H9 (cell line): ENCODE data around the gene SP8. TPM values are rescaled to one million over a fixed set of nuclear protein-coding genes. Genes with fewer than 3 reads are reported as not detected.
A peak's percentile ranks its signal among the peaks of the same experiment; 100 is the strongest.

ENCODE experiments used
- DNase-seq: peaks from one replicate; pipeline ENCODE4 v3.0.0-alpha.2; 2017
- H2AFZ ChIP-seq: one replicate; pipeline ENCODE4 v1.6.1; 2013; ENCODE audit warnings: mild to moderate bottlenecking, low read length, control low read depth, moderate library complexity
- H2AK5ac ChIP-seq: 2 replicates; pipeline ENCODE4 v1.6.1; 2013; ENCODE audit warnings: low read length, control low read depth, mixed read lengths; ENCODE audit not compliant: insufficient read length
- H2BK120ac ChIP-seq: one replicate; pipeline ENCODE4 v1.6.1; 2013; ENCODE audit warnings: low read depth, mild to moderate bottlenecking, low read length, control low read depth, inconsistent platforms; ENCODE audit not compliant: poor library complexity, severe bottlenecking
- H2BK12ac ChIP-seq: 2 replicates; pipeline ENCODE4 v1.6.1; 2013; ENCODE audit warnings: low read length, control low read depth, mixed read lengths, low read depth; ENCODE audit not compliant: insufficient read length
- H2BK15ac ChIP-seq: 2 replicates; pipeline ENCODE4 v1.6.1; 2013; ENCODE audit warnings: low read depth, low read length, control low read depth
- H2BK20ac ChIP-seq: one replicate; pipeline ENCODE4 v1.6.1; 2013; ENCODE audit warnings: low read depth, mild to moderate bottlenecking, low read length, control low read depth, inconsistent platforms; ENCODE audit not compliant: poor library complexity, severe bottlenecking
- H2BK5ac ChIP-seq: 2 replicates; pipeline ENCODE4 v1.6.1; 2013; ENCODE audit warnings: low read length, control low read depth, mixed read lengths; ENCODE audit not compliant: insufficient read length
- H3K14ac ChIP-seq: 2 replicates; pipeline ENCODE4 v1.6.1; 2013; ENCODE audit warnings: low read length, control low read depth; ENCODE audit not compliant: insufficient read depth
- H3K18ac ChIP-seq: 2 replicates; pipeline ENCODE4 v1.6.1; 2013; ENCODE audit warnings: low read depth, mild to moderate bottlenecking, mixed read lengths, low read length, control low read depth; ENCODE audit not compliant: insufficient read length
- H3K23ac ChIP-seq: 2 replicates; pipeline ENCODE4 v1.6.1; 2013; ENCODE audit warnings: low read length, control low read depth, mixed read lengths, low read depth; ENCODE audit not compliant: insufficient read length
- H3K23me2 ChIP-seq: 2 replicates; pipeline ENCODE4 v1.6.1; 2013; ENCODE audit warnings: low read depth, mild to moderate bottlenecking, mixed read lengths, low read length, control low read depth; ENCODE audit not compliant: insufficient read length, poor library complexity, severe bottlenecking
- H3K27ac ChIP-seq: 2 replicates; pipeline ENCODE4 v1.5.1; 2013; ENCODE audit warnings: low read length, control low read depth, mixed read lengths, low read depth; ENCODE audit not compliant: insufficient read length
- H3K27me3 ChIP-seq: 2 replicates; pipeline ENCODE4 v1.6.1; 2013; ENCODE audit warnings: low read length, control low read depth, inconsistent platforms; ENCODE audit not compliant: insufficient read depth
- H3K4ac ChIP-seq: 2 replicates; pipeline ENCODE4 v1.6.1; 2013; ENCODE audit warnings: low read depth, mild to moderate bottlenecking, control low read depth, inconsistent platforms, low read length, moderate library complexity
- H3K4me1 ChIP-seq: 2 replicates; pipeline ENCODE4 v1.6.1; 2013; ENCODE audit warnings: low read length, control low read depth, inconsistent platforms; ENCODE audit not compliant: insufficient read depth
- H3K4me2 ChIP-seq: 2 replicates; pipeline ENCODE4 v1.6.1; 2013; ENCODE audit warnings: low read length, control low read depth, mixed read lengths; ENCODE audit not compliant: insufficient read length, insufficient read depth
- H3K56ac ChIP-seq: 2 replicates; pipeline ENCODE4 v1.6.1; 2013; ENCODE audit warnings: low read depth, mild to moderate bottlenecking, mixed read lengths, low read length, control low read depth; ENCODE audit not compliant: insufficient read length
- H3K79me1 ChIP-seq: 2 replicates; pipeline ENCODE4 v1.6.1; 2013; ENCODE audit warnings: low read depth, mild to moderate bottlenecking, moderate library complexity, low read length, control low read depth, inconsistent platforms; ENCODE audit not compliant: insufficient read depth, poor library complexity, severe bottlenecking
- H3K79me2 ChIP-seq: 2 replicates; pipeline ENCODE4 v1.6.1; 2013; ENCODE audit warnings: low read length, control low read depth, inconsistent platforms; ENCODE audit not compliant: insufficient read depth
- H3K9ac ChIP-seq: 2 replicates; pipeline ENCODE4 v1.6.1; 2013; ENCODE audit warnings: low read length, control low read depth, mixed read lengths; ENCODE audit not compliant: insufficient read length; ENCODE audit errors: extremely low read depth
- H3K9me3 ChIP-seq: one replicate; pipeline ENCODE4 v1.6.1; 2013; ENCODE audit warnings: low read depth, low read length, inconsistent platforms; ENCODE audit not compliant: control insufficient read depth
- H3T11ph ChIP-seq: one replicate; pipeline ENCODE4 v1.6.1; 2013; ENCODE audit warnings: mild to moderate bottlenecking, low read length, control low read depth, inconsistent platforms
- H4K20me1 ChIP-seq: one replicate; pipeline ENCODE4 v1.6.1; 2013; ENCODE audit not compliant: control insufficient read depth, insufficient read length, insufficient read depth
- H4K5ac ChIP-seq: 2 replicates; pipeline ENCODE4 v1.6.1; 2013; ENCODE audit warnings: low read depth, mild to moderate bottlenecking, mixed read lengths, low read length, control low read depth; ENCODE audit not compliant: insufficient read length
- H4K8ac ChIP-seq: replicated peaks from 2 replicates; pipeline ENCODE4 v1.6.1; 2013; ENCODE audit warnings: low read length, control low read depth, mixed read lengths, low read depth; ENCODE audit not compliant: insufficient read length
- H4K91ac ChIP-seq: 2 replicates; pipeline ENCODE4 v1.6.1; 2013; ENCODE audit warnings: low read depth, mild to moderate bottlenecking, moderate library complexity, mixed read lengths, low read length, control low read depth; ENCODE audit not compliant: insufficient read length
- H3K27ac Mint-ChIP-seq, 3 experiments: 2 replicates in 2 of 3; 3 replicates in 1 of 3; pipeline ENCODE4 v1.8.0; 2020 to 2021; ENCODE audit warnings: mixed read lengths in 3 of 3, mild to moderate bottlenecking in 1 of 3, moderate library complexity in 1 of 3
- H3K27me3 Mint-ChIP-seq: 2 replicates; pipeline ENCODE4 v1.8.0; 2021; ENCODE audit warnings: low read depth, mild to moderate bottlenecking, moderate library complexity, mixed read lengths
- H3K36me3 Mint-ChIP-seq, 3 experiments: 2 replicates in 2 of 3; 3 replicates in 1 of 3; pipeline ENCODE4 v1.8.0; 2020 to 2021; ENCODE audit warnings: low read depth in 3 of 3, mixed read lengths in 3 of 3; ENCODE audit not compliant: insufficient read depth in 1 of 3
- H3K4me1 Mint-ChIP-seq, 2 experiments: 2 replicates each; pipeline ENCODE4 v1.8.0; 2020; ENCODE audit warnings: mixed read lengths in 2 of 2
- H3K4me3 Mint-ChIP-seq, 2 experiments: 2 replicates in 1 of 2; 3 replicates in 1 of 2; pipeline ENCODE4 v1.8.0; 2020 to 2021; ENCODE audit warnings: mild to moderate bottlenecking in 2 of 2, mixed read lengths in 2 of 2, moderate library complexity in 1 of 2
- H3K9me3 Mint-ChIP-seq, 2 experiments: 2 replicates in 1 of 2; 3 replicates in 1 of 2; pipeline ENCODE4 v1.8.0; 2020; ENCODE audit warnings: mild to moderate bottlenecking in 2 of 2, mixed read lengths in 2 of 2, moderate library complexity in 1 of 2
- CTCF ChIP-seq: fragments of 200-600 bp; sonication (generic); conservative IDR thresholded peaks from 3 replicates; pipeline ENCODE4 v1.8.0; 2021; ENCODE audit warnings: antibody characterized with exemption, mild to moderate bottlenecking
- WGBS: extraction: QIAGEN DNeasy Blood & Tissue Kit; methylation state at CpG from one replicate; pipeline ENCODE4 v1.1.7; 2013; ENCODE audit warnings: missing lambda C conversion rate, low lambda C conversion rate, mixed read lengths; ENCODE audit not compliant: insufficient read length; ENCODE audit errors: extremely low coverage; 5-methylcytosine and 5-hydroxymethylcytosine counted together
- total RNA-seq: library from RNA; stranded (reverse); gene quantifications from 2 replicates; pipeline ENCODE4 v1.2.1, GENCODE V29; 2021

The SP8 gene
- total RNA-seq, 1 experiment from 2014 or later, result 3.5 TPM

- Histone ChIP-seq H4K20me1 (no peaks in the 10 kb centered on the region), H2BK120ac (no peak overlapping the region), H3K18ac (no peak overlapping the region), H2AK5ac (no peak overlapping the region), H3K79me2 (no peaks in the 10 kb centered on the region), H3K4me1 (peaks cover 11% of the 10 kb centered on the region), H3K4ac (no peak overlapping the region), H3K14ac (no peak overlapping the region), H3K9ac (no peak overlapping the region), H2AFZ (no peak overlapping the region), H2BK20ac (no peak overlapping the region), H3K27me3 (peaks cover 46% of the 10 kb centered on the region), H3T11ph (no peak overlapping the region), H3K4me2 (peak overlapping the region; percentile 63), H3K56ac (no peak overlapping the region), H3K27ac (no peak overlapping the region), H3K23me2 (peaks cover 25% of the 10 kb centered on the region), H2BK5ac (no peak overlapping the region), H4K8ac (no peak overlapping the region), H3K9me3 (no peaks in the 10 kb centered on the region), H2BK15ac (no peak overlapping the region), H3K23ac (no peak overlapping the region), H3K79me1 (no peaks in the 10 kb centered on the region), H4K5ac (no peak overlapping the region), H2BK12ac (no peak overlapping the region), H4K91ac (no peak overlapping the region)
- Mint-ChIP-seq H3K36me3 (no peaks in the 10 kb centered on the region), H3K27me3 (peaks cover 91% of the 10 kb centered on the region), H3K9me3 (peaks cover 0 to 4% of the 10 kb centered on the region in 2 experiments; a peak in 1 of 5 replicates), H3K4me3 (peak overlapping the region; percentile 61 to 87), H3K4me1 (peaks cover 75% of the 10 kb centered on the region in 2 experiments), H3K27ac (no peak overlapping the region; a peak in 1 of 7 replicates)
- no CpG with 5 or more reads among the region's 8 CpGs for WGBS
- no peak for TF ChIP-seq CTCF
- DNase-seq, result no peak
These were observed 5.1 kb upstream of the SP8 start for GRCh38 chr7:20791538-20792434.
